ENCODE measurements around the gene RPL37.

Gene RPL37

DNA sequence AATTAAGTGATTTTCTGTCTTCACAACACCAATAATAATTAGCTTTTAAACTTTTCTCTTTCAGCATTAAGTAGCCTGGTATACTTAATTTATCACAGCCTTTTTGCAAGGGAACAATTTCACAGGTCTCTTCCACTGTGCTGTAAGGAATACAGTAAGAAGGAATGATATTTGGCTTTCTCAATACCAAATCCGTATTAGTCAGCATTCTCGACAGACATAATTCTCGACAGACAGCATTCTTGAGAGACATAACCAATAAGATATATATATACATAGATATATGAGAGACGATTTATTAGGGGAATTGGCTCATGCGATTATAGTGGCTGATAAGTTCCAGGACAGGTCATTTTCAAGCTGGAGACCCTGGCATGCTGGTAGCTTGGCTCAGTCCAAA, 54.8 kb downstream of the RPL37 start:
- TF ChIP-seq, protein P1, sequence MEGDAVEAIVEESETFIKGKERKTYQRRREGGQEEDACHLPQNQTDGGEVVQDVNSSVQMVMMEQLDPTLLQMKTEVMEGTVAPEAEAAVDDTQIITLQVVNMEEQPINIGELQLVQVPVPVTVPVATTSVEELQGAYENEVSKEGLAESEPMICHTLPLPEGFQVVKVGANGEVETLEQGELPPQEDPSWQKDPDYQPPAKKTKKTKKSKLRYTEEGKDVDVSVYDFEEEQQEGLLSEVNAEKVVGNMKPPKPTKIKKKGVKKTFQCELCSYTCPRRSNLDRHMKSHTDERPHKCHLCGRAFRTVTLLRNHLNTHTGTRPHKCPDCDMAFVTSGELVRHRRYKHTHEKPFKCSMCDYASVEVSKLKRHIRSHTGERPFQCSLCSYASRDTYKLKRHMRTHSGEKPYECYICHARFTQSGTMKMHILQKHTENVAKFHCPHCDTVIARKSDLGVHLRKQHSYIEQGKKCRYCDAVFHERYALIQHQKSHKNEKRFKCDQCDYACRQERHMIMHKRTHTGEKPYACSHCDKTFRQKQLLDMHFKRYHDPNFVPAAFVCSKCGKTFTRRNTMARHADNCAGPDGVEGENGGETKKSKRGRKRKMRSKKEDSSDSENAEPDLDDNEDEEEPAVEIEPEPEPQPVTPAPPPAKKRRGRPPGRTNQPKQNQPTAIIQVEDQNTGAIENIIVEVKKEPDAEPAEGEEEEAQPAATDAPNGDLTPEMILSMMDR (conservative IDR thresholded peaks at IDR 0.05; ENCODE audit: low read depth, low read length), result no peak
- no peak for DNase-seq (ENCODE audit: low read depth)

DNA sequence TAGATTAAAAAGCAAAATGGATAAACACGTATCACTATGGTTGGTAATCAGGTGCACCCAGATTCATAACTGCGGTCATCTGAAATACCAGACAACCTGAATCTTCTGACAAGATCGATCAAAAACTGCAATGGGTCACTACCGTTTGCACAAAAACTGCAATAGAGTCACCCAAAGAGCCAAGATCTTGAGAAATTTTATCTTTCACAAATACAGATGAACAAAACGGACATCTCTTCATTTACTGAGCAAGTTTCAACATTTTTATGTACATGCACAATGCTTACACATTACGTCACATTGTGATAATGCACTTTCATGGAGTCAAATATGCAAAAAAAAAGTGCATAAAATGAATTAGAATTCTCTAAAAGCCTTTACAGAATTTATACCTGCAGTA, 55.5 kb downstream of the RPL37 start:
- DNase-seq (ENCODE audit: low read depth), result no peak
- H3K4me3 ChIP-seq (ENCODE audit: low read length), result no peak overlapping the region
- TF ChIP-seq, protein P1 (conservative IDR thresholded peaks at IDR 0.05; ENCODE audit: low read depth, low read length), result no peak

More for the DNA sequence above, 54.8 kb downstream of the RPL37 start:
- no peak overlapping the region for H3K4me3 ChIP-seq (ENCODE audit: low read length)

DNA sequence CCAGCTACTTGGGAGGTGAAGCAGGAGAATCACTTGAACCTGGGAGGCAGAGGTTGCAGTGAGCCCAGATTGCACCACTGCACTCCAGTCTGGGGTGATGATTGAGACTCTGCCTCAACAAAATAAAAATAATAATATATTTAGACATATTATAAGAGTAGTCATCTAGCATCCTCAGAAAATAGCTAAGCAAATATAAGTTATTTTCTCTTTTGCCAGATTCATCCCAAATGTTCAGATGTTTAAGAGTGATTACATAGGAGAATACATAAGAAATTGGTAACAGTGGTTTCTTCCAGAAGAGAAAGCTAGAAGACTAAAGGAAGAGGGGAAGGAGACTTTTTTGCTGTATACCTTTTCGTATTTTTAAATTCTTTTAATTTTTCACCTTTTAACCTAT, 56.9 kb downstream of the RPL37 start:
- TF ChIP-seq, protein P1 (conservative IDR thresholded peaks at IDR 0.05; ENCODE audit: low read depth, low read length), result no peak
- no peak overlapping the region for H3K4me3 ChIP-seq (ENCODE audit: low read length)
- DNase-seq (ENCODE audit: low read depth), result no peak

DNA sequence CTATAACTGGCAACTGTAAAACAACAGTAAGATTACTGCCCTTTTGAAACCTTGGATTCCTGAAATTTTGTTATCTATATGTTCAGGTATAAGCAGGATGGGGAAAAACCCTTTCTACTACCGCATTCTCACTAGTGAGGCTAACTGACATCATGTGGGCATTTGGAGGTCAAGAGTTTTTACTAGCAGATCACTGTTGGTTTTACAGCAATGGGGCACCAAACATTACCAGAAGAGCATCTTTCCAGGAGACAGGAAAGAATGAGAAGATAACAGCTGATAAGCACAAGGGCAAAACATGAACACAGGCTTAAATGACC, 58.4 kb downstream of the RPL37 start:
- TF ChIP-seq, protein P1 (conservative IDR thresholded peaks at IDR 0.05; ENCODE audit: low read depth, low read length), result no peak
- H3K4me3 ChIP-seq (ENCODE audit: low read length), result no peak overlapping the region
- no peak for DNase-seq (ENCODE audit: low read depth)

DNA sequence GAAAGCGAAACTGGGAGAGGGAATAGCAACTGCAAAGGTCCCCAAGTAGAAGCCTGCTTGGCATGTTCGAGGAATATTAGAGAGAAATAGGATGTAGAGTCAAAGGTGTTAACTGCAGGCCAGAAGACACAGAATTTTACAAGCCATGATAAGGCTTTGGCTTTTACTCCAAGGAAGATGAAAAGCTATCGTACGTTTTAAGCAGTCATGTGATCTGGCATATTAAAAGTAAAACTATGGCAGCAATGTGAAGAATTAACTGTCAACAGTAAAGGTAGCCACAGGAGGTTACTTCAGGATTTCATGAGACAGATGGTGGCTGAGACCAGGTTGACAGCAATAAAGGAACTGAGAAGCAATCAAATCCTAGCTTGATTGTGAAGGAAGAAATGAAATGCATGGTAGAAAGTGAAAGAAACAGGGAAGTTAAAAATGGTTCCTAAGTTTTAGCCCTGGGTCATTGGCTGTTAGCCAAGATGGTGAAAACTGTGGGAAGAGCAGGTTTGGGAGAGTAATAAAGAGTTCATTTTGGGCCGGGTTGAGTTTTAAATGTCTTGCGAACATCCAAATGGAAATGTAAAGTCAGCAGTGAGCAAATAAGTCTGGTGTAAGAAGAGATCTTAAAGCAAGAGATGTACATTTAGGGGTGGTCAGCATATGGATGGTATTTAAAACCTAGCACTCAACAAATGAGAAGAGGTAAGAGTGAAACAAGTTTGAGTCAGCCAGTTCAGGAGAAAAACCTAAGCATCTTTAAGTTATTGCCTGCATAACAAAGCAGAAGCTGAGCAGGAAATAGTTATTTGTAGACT, 59.0 kb downstream of the RPL37 start:
- TF ChIP-seq, protein P1 (conservative IDR thresholded peaks at IDR 0.05; ENCODE audit: low read depth, low read length), result no peak
- no peak overlapping the region for H3K4me3 ChIP-seq (ENCODE audit: low read length)
- DNase-seq (ENCODE audit: low read depth), result no peak
